H1 (cell line): ENCODE data around the gene APOC1. TPM values are rescaled to one million over a fixed set of nuclear protein-coding genes. Genes with fewer than 3 reads are reported as not detected.

ENCODE experiments used
- CTCF ChIA-PET: fragments of 300-600 bp; sonication (Branson Sonifier 250); formaldehyde crosslinking; loops from one replicate; lab custom pipeline; 2021; ENCODE audit not compliant: partially characterized antibody; lab: Charles Lee
- POLR2A ChIA-PET: fragments of 300-600 bp; sonication (Branson Sonifier 250); formaldehyde crosslinking; loops from one replicate; lab custom pipeline; 2021; ENCODE audit warnings: inconsistent platforms; ENCODE audit not compliant: partially characterized antibody; lab: Charles Lee
- DNase-seq, 2 experiments: peaks; one replicate each; pipeline versions ENCODE4 v3.0.0 to v3.0.0-alpha.2; 2010 to 2022; ENCODE audit warnings: low spot score in 2 of 2, low read depth in 1 of 2, mixed read lengths in 1 of 2
- FAIRE-seq: peaks from 2 replicates; lab custom pipeline; 2011; peaks lifted over from hg19 to GRCh38; lab: Jason Lieb, UNC
- H2AFZ ChIP-seq: 2 replicates; pipeline ENCODE4 v1.8.1; 2012; ENCODE audit warnings: low read length, inconsistent platforms
- H2AK5ac ChIP-seq: 2 replicates; pipeline ENCODE4 v1.6.1; 2013; ENCODE audit warnings: low read depth, low read length
- H2BK120ac ChIP-seq: replicated peaks from 2 replicates; pipeline ENCODE3; 2013; ENCODE audit warnings: low read depth, low read length, inconsistent platforms
- H2BK12ac ChIP-seq: 2 replicates; pipeline ENCODE4 v1.6.1; 2013; ENCODE audit warnings: low read depth, low read length
- H2BK15ac ChIP-seq: 2 replicates; pipeline ENCODE4 v1.6.1; 2013; ENCODE audit warnings: low read length
- H2BK20ac ChIP-seq: 2 replicates; pipeline ENCODE4 v1.6.1; 2013; ENCODE audit warnings: low read length
- H2BK5ac ChIP-seq: 2 replicates; pipeline ENCODE4 v1.6.1; 2013; ENCODE audit warnings: low read depth, low read length
- H3K14ac ChIP-seq: 2 replicates; pipeline ENCODE4 v1.6.1; 2013; ENCODE audit warnings: inconsistent platforms; ENCODE audit not compliant: insufficient read length
- H3K18ac ChIP-seq: 2 replicates; pipeline ENCODE4 v1.6.1; 2013; ENCODE audit warnings: low read length; ENCODE audit errors: extremely low read depth
- H3K23ac ChIP-seq: 2 replicates; pipeline ENCODE4 v1.6.1; 2013; ENCODE audit warnings: inconsistent platforms; ENCODE audit not compliant: insufficient read length
- H3K23me2 ChIP-seq: 2 replicates; pipeline ENCODE4 v1.6.1; 2013; ENCODE audit warnings: low read depth, low read length
- H3K27ac ChIP-seq: 2 replicates; pipeline ENCODE4 v1.6.1; 2011; ENCODE audit warnings: low read depth, low read length, inconsistent platforms
- H3K27me3 ChIP-seq, 4 experiments: replicated peaks in 1 of 4; 1 replicate in 1 of 4; 2 replicates in 3 of 4; pipeline versions ENCODE4 v1.6.1 to v1.8.1; 2011 to 2013; ENCODE audit warnings: low read length in 3 of 4, mild to moderate bottlenecking in 3 of 4, inconsistent platforms in 2 of 4, mixed read lengths in 2 of 4, moderate library complexity in 1 of 4; ENCODE audit not compliant: control insufficient read depth in 3 of 4, insufficient read depth in 3 of 4; ENCODE audit errors: extremely low read depth in 1 of 4
- H3K36me3 ChIP-seq, 4 experiments: 2 replicates each; pipeline versions ENCODE4 v1.6.1 to v1.8.1; 2011 to 2013; ENCODE audit warnings: mild to moderate bottlenecking in 4 of 4, low read length in 3 of 4, moderate library complexity in 2 of 4, control low read depth in 1 of 4, inconsistent platforms in 1 of 4; ENCODE audit not compliant: insufficient read depth in 4 of 4, control insufficient read depth in 2 of 4
- H3K4ac ChIP-seq: replicated peaks from 2 replicates; pipeline ENCODE3; 2013; ENCODE audit warnings: low read length, low read depth, mixed read lengths, inconsistent platforms; ENCODE audit not compliant: insufficient read length
- H3K4me1 ChIP-seq, 4 experiments: replicated peaks in 1 of 4; 1 replicate in 1 of 4; 2 replicates in 3 of 4; pipeline versions ENCODE4 v1.6.1 to v1.8.1; 2011 to 2013; ENCODE audit warnings: low read length in 3 of 4, inconsistent platforms in 2 of 4, mixed read lengths in 1 of 4; ENCODE audit not compliant: insufficient read depth in 4 of 4, control insufficient read depth in 3 of 4
- H3K4me2 ChIP-seq, 2 experiments: 2 replicates each; pipeline versions ENCODE4 v1.6.1 to v1.8.1; 2011 to 2013; ENCODE audit warnings: low read depth in 2 of 2, low read length in 2 of 2, control low read depth in 1 of 2, inconsistent platforms in 1 of 2, mild to moderate bottlenecking in 1 of 2; ENCODE audit not compliant: insufficient read depth in 1 of 2
- H3K4me3 ChIP-seq, 4 experiments: fragments of 200-600, 300-600 bp in 1 of 4; sonication (generic), shearing (Covaris generic), sonication (Bioruptor Twin) in 1 of 4; 2 replicates each; pipeline versions ENCODE4 v1.5.1 to v1.8.1; 2011 to 2016; ENCODE audit warnings: low read length in 4 of 4, low read depth in 3 of 4, control low read depth in 2 of 4, inconsistent platforms in 2 of 4, mild to moderate bottlenecking in 2 of 4, mixed read lengths in 1 of 4, moderate library complexity in 1 of 4; ENCODE audit not compliant: insufficient read depth in 2 of 4; ENCODE audit errors: extremely low read depth in 1 of 4
- H3K56ac ChIP-seq: replicated peaks from 2 replicates; pipeline ENCODE3; 2013; ENCODE audit warnings: low read depth, mild to moderate bottlenecking, mixed read lengths, low read length, inconsistent platforms; ENCODE audit not compliant: insufficient read length
- H3K79me1 ChIP-seq: 2 replicates; pipeline ENCODE4 v1.6.1; 2013; ENCODE audit warnings: low read depth, low read length, control low read depth
- H3K79me2 ChIP-seq, 2 experiments: 2 replicates each; pipeline versions ENCODE4 v1.6.1 to v1.8.1; 2012 to 2013; ENCODE audit warnings: low read length in 2 of 2, mild to moderate bottlenecking in 2 of 2, inconsistent platforms in 1 of 2; ENCODE audit not compliant: insufficient read depth in 2 of 2, control insufficient read depth in 1 of 2
- H3K9ac ChIP-seq, 4 experiments: replicated peaks in 1 of 4; 1 replicate in 1 of 4; 2 replicates in 3 of 4; pipeline versions ENCODE4 v1.6.1 to v1.8.1; 2011 to 2013; ENCODE audit warnings: low read depth in 3 of 4, low read length in 3 of 4, control low read depth in 2 of 4, mild to moderate bottlenecking in 2 of 4, moderate library complexity in 2 of 4, inconsistent platforms in 1 of 4; ENCODE audit errors: extremely low read depth in 1 of 4
- H3K9me3 ChIP-seq, 2 experiments: 2 replicates each; pipeline versions ENCODE4 v1.6.1 to v1.8.1; 2012 to 2013; ENCODE audit warnings: mild to moderate bottlenecking in 2 of 2, moderate library complexity in 2 of 2, control low read depth in 1 of 2, inconsistent platforms in 1 of 2, low read depth in 1 of 2, low read length in 1 of 2, mixed read lengths in 1 of 2; ENCODE audit not compliant: insufficient read depth in 2 of 2
- H4K20me1 ChIP-seq, 2 experiments: replicated peaks in 1 of 2; 2 replicates each; pipeline versions ENCODE3 to v1.8.1; 2011 to 2013; ENCODE audit warnings: inconsistent platforms in 2 of 2, low read length in 2 of 2, mild to moderate bottlenecking in 1 of 2; ENCODE audit not compliant: insufficient read depth in 2 of 2, control insufficient read depth in 1 of 2
- H4K5ac ChIP-seq: 2 replicates; pipeline ENCODE4 v1.6.1; 2013; ENCODE audit warnings: low read length, low read depth, mixed read lengths, inconsistent platforms; ENCODE audit not compliant: insufficient read length
- H4K8ac ChIP-seq: 2 replicates; pipeline ENCODE4 v1.8.0; 2013; ENCODE audit warnings: mild to moderate bottlenecking, moderate library complexity, low read length, inconsistent platforms; ENCODE audit not compliant: insufficient read depth; ENCODE audit errors: extremely low read depth
- H4K91ac ChIP-seq: replicated peaks from 2 replicates; pipeline ENCODE3; 2013; ENCODE audit warnings: low read length, mixed read lengths, inconsistent platforms; ENCODE audit not compliant: insufficient read length
- BRCA1 ChIP-seq: IDR thresholded peaks from 2 replicates; pipeline ENCODE4 v1.6.1; 2012; ENCODE audit warnings: low read depth, low read length, improper control_type of control experiment
- JUN ChIP-seq: IDR thresholded peaks from 2 replicates; pipeline ENCODE4 v1.6.1; 2011; ENCODE audit warnings: low read depth, mild to moderate bottlenecking, improper control_type of control experiment, low read length
- WGBS, 2 experiments: shearing (Covaris generic) in 1 of 2; methylation state at CpG; one replicate each; pipeline versions ENCODE4 v1.1.6 to v1.1.7; 2013 to 2015; ENCODE audit warnings: low lambda C conversion rate in 2 of 2, mixed read lengths in 2 of 2, inconsistent platforms in 1 of 2, low coverage in 1 of 2, missing lambda C conversion rate in 1 of 2; ENCODE audit not compliant: insufficient replicate concordance in 2 of 2, insufficient coverage in 1 of 2, insufficient read length in 1 of 2; ENCODE audit errors: extremely low coverage in 1 of 2, missing lambda C conversion rate in 1 of 2; 5-methylcytosine and 5-hydroxymethylcytosine counted together
- polyA plus RNA-seq, 7 experiments: library from polyadenylated mRNA; depleted of rRNA in 3 of 7; stranded (reverse) in 5 of 7; unstranded in 2 of 7; fragments of >200 nt in 5 of 7; fragments of 200-250 nt in 2 of 7; gene quantifications; 1 replicate in 5 of 7; 2 replicates in 1 of 7; 4 replicates in 1 of 7; pipeline versions ENCODE4 v1.2.1 to v1.2.3, GENCODE V29; 2011 to 2013; ENCODE audit warnings: missing spikeins in 2 of 7, mixed read lengths in 2 of 7
- total RNA-seq: library from RNA; stranded (reverse); fragmentation: NEBNext Ultra II Directional; extraction: Animal tissue kit (Norgen Biotek cat#: 25700); gene quantifications from 2 replicates; pipeline ENCODE4 v1.2.1, GENCODE V29; 2021

APOC1 gene
- total and polyA plus RNA-seq, 2 of the 8 experiments (the other 6 are each of a cell fraction or from before 2014, with no cell fraction given), result 55.8 to 78.2 TPM

DNA sequence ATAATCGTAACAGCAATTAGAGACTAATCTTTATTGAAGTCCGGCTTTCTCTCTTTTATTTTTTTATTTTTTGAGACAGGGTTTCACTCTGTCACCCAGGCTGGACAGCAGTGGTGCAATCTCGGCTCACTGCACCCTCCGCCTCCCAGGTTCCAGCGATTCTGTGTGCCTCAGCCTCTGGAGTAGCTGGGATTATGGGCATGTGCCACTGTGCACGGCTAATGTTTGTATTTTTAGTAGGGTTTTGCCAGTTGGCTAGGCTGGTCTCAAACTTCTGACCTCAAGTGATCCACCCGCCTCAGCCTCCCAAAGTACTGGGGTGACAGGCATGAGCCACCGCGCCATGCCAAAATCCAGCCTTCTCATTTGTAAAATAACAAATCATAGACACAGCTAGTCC lies 35.1 kb downstream of the APOC1 start:
- Histone ChIP-seq H4K91ac (no peak overlapping the region), H2BK20ac (no peak overlapping the region), H3K4me2 (no peak overlapping the region), H4K20me1 (peaks cover 0 to 2% of the 10 kb centered on the region in 2 experiments), H2BK15ac (no peak overlapping the region), H3K23ac (no peak overlapping the region), H2BK120ac (no peak overlapping the region), H3K79me2 (peaks cover 0 to 3% of the 10 kb centered on the region in 2 experiments; a peak in 1 of 4 replicates), H4K8ac (no peak overlapping the region), H2AK5ac (no peak overlapping the region), H2BK5ac (no peak overlapping the region), H2BK12ac (no peak overlapping the region), H3K9ac (no peak overlapping the region), H3K9me3 (no peaks in the 10 kb centered on the region), H3K27me3 (no peaks in the 10 kb centered on the region), H3K18ac (no peak overlapping the region), H3K36me3 (no peaks in the 10 kb centered on the region), H3K23me2 (0 out of 2 replicates have a peak, but pooled peaks cover 3% of the 10 kb centered on the region), H3K79me1 (no peaks in the 10 kb centered on the region), H3K14ac (no peak overlapping the region), H3K4ac (no peak overlapping the region), H3K4me1 (no peaks in the 10 kb centered on the region; a peak in 1 of 7 replicates), H3K4me3 (no peak overlapping the region), H2AFZ (no peak overlapping the region), H3K56ac (no peak overlapping the region), H3K27ac (no peak overlapping the region), H4K5ac (no peak overlapping the region)
- CTCF ChIA-PET, result interaction anchor here (0.5 to 8.3 kb wide), 4 partner anchors 43 to 1172 kb away, joined by 3 to 201 read pairs (median 3); partner anchors contain the start of gene APOE
- TF ChIP-seq JUN (no peak), BRCA1 (no peak)
- FAIRE-seq, result no peak
- POLR2A ChIA-PET, result interaction anchor here (1.0 to 11.6 kb wide), 3 partner anchors 34 to 45 kb away, joined by 3 to 121 read pairs (median 3); partner anchors contain the start of gene APOE
- no peak for DNase-seq
- 82% methylated on average over 9 of the region's 9 CpGs; no CpG with 5 or more reads in 1 of the 2 experiments for WGBS, 2 experiments
